ENCODE measurements around the gene ADGRB2. TPM values are rescaled to one million over a fixed set of nuclear protein-coding genes. Genes with fewer than 3 reads are reported as not detected.

The ADGRB2 gene
- total RNA-seq, 2 donors from 2014 or later, result 14.4 to 19.1 TPM

DNA sequence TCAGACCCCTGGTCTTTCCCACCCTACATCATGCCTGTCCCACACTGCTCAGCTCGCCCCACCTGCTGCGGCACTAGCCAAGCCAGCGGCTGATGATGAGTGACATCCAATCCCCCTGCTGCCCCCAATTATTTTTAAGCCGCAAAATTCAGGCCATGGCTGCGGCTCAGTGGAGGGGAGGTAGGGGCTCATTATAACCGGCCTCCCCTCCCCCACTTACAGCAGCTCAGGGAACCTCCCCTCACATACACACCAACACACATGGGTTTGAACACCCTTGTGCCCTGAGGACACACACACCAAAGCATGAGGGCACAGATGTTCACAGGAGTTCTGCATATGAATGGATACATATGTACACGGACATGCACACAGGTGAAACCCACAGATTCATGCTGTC, 5.3 kb downstream of the ADGRB2 start:
- no peak overlapping the region for H3K4me3 ChIP-seq
- no peaks in the 10 kb centered on the region for H3K36me3 ChIP-seq
- H3K4me1 ChIP-seq, result peaks cover 0 to 45% of the 10 kb centered on the region in 2 donors
- H3K9me3 ChIP-seq, result no peaks in the 10 kb centered on the region
- no peak for DNase-seq (ENCODE audit: low spot score)
- H3K27me3 ChIP-seq, result no peaks in the 10 kb centered on the region
- H3K27ac ChIP-seq, result no peak overlapping the region
- TF ChIP-seq, protein P1, sequence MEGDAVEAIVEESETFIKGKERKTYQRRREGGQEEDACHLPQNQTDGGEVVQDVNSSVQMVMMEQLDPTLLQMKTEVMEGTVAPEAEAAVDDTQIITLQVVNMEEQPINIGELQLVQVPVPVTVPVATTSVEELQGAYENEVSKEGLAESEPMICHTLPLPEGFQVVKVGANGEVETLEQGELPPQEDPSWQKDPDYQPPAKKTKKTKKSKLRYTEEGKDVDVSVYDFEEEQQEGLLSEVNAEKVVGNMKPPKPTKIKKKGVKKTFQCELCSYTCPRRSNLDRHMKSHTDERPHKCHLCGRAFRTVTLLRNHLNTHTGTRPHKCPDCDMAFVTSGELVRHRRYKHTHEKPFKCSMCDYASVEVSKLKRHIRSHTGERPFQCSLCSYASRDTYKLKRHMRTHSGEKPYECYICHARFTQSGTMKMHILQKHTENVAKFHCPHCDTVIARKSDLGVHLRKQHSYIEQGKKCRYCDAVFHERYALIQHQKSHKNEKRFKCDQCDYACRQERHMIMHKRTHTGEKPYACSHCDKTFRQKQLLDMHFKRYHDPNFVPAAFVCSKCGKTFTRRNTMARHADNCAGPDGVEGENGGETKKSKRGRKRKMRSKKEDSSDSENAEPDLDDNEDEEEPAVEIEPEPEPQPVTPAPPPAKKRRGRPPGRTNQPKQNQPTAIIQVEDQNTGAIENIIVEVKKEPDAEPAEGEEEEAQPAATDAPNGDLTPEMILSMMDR (IDR thresholded peaks at IDR 0.05), result no peak

DNA sequence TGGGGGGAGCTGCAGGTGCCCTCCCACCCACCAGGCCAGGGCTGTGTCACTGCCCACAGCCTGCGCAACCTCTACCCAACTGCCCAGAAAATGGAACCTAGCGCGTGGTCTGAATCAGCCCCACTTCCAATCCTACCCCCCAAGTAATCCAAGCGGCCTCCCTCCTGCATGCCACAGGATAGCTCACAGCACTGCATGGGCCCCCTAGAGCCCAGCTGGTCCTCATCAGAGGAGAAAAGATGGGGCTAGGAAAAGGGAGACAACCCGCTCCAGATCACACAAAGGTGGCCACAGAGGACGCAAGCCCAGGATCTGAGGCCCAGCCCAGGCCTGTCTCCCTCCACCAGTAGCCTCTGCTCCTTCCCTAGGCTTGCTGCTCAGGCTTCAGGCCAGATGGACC, 6.2 kb downstream of the ADGRB2 start:
- no peak for DNase-seq (ENCODE audit: low spot score)
- peaks cover 0 to 45% of the 10 kb centered on the region in 2 donors for H3K4me1 ChIP-seq
- no peaks in the 10 kb centered on the region for H3K36me3 ChIP-seq
- H3K4me3 ChIP-seq, result no peak overlapping the region
- no peaks in the 10 kb centered on the region for H3K9me3 ChIP-seq
- no peaks in the 10 kb centered on the region for H3K27me3 ChIP-seq
- TF ChIP-seq, protein P1 (IDR thresholded peaks at IDR 0.05), result no peak
- H3K27ac ChIP-seq, result no peak overlapping the region

DNA sequence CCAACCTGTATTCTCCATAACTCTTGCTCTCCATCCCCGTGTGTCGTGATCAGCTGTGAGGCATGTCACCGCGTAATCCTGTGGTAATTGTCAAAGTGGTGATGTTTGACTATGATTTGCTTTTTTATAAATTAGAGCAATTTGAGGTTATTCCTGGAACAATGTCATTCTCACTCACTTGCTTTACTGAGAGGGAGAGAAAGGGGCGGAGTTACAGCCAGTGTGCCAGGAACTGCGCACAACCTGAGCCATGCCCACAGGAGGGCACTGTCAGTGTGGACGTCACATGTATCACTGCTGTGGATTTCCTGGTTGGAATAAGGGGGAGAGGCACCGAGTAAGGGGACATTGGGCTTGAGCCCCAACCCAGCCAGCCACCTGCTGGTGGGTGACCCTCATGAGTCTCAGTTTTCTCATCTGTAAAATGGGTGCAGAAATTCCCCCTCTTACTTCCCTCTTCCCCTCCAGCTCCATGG, 6.9 kb downstream of the ADGRB2 start:
- no peaks in the 10 kb centered on the region for H3K27me3 ChIP-seq
- H3K4me1 ChIP-seq, result peaks cover 0 to 45% of the 10 kb centered on the region in 2 donors
- H3K27ac ChIP-seq, result no peak overlapping the region
- no peaks in the 10 kb centered on the region for H3K36me3 ChIP-seq
- no peak overlapping the region for H3K4me3 ChIP-seq
- no peaks in the 10 kb centered on the region for H3K9me3 ChIP-seq
- no peak for DNase-seq (ENCODE audit: low spot score)
- TF ChIP-seq, protein P1 (IDR thresholded peaks at IDR 0.05), result no peak

DNA sequence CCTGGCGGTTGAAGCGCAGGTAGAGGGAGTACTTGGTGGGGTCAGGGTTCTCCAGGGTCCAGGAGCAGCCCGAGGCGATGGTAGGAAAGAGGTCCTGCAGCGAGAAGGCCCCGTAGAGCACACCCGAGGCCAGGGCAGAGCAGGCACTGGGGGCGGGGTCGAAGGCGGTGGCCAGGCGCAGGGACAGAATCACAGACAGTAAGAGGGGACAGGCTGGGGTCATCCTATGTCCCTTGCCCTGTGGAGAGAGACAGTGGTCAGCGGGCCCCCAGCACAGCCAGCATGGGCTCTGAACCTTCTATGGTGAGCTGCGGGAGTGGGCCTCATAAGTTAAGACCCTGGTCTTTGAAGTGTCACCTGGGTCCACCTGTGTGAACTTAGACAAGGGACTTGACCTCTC, 7.6 kb downstream of the ADGRB2 start:
- H3K27me3 ChIP-seq, result no peaks in the 10 kb centered on the region
- TF ChIP-seq, protein P1 (IDR thresholded peaks at IDR 0.05), result no peak
- no peak for DNase-seq (ENCODE audit: low spot score)
- no peak overlapping the region for H3K4me3 ChIP-seq
- H3K27ac ChIP-seq, result no peak overlapping the region
- H3K36me3 ChIP-seq, result no peaks in the 10 kb centered on the region
- H3K9me3 ChIP-seq, result no peaks in the 10 kb centered on the region
- H3K4me1 ChIP-seq, result peaks cover 0 to 48% of the 10 kb centered on the region in 2 donors

DNA sequence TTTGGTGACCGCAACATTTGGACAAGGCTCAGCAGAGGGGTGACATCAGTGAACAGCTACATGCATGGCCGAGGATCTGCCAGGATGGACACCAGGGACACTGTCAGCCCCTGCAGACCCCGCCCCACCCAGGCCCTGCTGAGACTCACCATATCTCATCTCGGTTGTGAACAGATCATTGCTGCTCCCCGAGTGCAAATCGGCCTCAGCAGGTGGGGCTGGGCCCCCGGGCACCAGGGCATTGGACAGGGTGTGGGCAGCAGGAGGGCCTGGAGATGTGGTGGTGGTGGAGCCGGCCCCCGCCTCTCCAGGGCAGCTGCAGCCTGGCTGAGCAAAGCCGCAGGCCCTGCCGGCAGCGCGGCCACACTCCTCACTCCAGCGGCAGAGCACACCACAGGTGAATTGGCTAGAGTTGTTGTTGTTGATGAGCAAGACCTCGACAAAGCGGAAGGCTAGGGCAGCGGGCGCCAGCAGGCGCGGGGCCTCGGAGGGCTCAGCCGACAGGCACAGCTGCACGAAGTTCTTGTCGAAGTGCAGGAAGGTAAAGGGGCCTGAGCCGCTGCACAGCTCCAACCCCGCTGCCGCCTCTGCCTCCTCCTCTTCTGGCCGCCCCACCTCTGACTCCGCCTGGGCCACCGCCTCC, 8.2 kb downstream of the ADGRB2 start:
- no peak for DNase-seq (ENCODE audit: low spot score)
- Histone ChIP-seq H3K27ac (no peak overlapping the region), H3K36me3 (no peaks in the 10 kb centered on the region), H3K4me1 (peaks cover 0 to 48% of the 10 kb centered on the region in 2 donors), H3K27me3 (no peaks in the 10 kb centered on the region), H3K4me3 (no peak overlapping the region), H3K9me3 (no peaks in the 10 kb centered on the region)
- TF ChIP-seq, protein P1 (IDR thresholded peaks at IDR 0.05), result no peak

DNA sequence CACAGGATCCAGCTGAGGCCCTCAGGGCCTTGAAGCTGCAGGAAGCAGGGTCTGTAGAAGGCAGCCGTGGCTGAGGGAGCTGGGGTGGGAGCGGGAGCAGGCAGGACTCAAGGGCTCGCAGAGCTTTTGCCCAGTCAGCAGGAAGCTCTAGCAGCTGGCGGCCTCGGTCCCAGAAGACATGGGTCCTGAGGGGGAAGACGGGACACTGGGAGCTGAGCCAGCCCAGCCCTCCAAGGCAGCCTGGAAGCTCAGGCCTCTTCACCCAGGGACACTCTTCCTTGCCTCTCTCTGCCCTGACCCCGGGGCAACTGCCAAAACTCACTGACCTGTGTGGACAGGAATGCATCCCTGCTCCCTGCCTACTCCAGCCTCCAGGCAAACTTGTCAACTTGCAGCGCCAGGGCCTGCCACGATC, 8.9 kb downstream of the ADGRB2 start:
- H3K27ac ChIP-seq, result no peak overlapping the region
- no peaks in the 10 kb centered on the region for H3K9me3 ChIP-seq
- peaks cover 0 to 48% of the 10 kb centered on the region in 2 donors for H3K4me1 ChIP-seq
- H3K36me3 ChIP-seq, result no peaks in the 10 kb centered on the region
- TF ChIP-seq, protein P1 (IDR thresholded peaks at IDR 0.05), result no peak
- H3K27me3 ChIP-seq, result no peaks in the 10 kb centered on the region
- DNase-seq (ENCODE audit: low spot score), result no peak
- H3K4me3 ChIP-seq, result no peak overlapping the region
